Right lung (tissue), 10 donors: Measurements from ENCODE around the gene TBX20. TPM values are rescaled to one million over a fixed set of nuclear protein-coding genes. Genes with fewer than 3 reads are reported as not detected.

Experiments
- DNase-seq, 2 donors: peaks; one replicate each; pipeline ENCODE4 v3.0.0-alpha.2; 2013
- long read RNA-seq, 8 donors: transcript quantifications; one replicate each; lab custom pipeline, GENCODE V29; 2026
- polyA plus RNA-seq, 5 donors: library from polyadenylated mRNA; unstranded; fragments of 120-200 nt; gene quantifications; one replicate each; pipeline versions ENCODE4 v1.2.1 to v1.2.3, GENCODE V29; 2013; ENCODE audit warnings: inconsistent platforms in 1 of 5, low replicate concordance in 1 of 5; ENCODE audit not compliant: insufficient read length in 5 of 5, insufficient read depth in 1 of 5

TBX20 gene, protein sequence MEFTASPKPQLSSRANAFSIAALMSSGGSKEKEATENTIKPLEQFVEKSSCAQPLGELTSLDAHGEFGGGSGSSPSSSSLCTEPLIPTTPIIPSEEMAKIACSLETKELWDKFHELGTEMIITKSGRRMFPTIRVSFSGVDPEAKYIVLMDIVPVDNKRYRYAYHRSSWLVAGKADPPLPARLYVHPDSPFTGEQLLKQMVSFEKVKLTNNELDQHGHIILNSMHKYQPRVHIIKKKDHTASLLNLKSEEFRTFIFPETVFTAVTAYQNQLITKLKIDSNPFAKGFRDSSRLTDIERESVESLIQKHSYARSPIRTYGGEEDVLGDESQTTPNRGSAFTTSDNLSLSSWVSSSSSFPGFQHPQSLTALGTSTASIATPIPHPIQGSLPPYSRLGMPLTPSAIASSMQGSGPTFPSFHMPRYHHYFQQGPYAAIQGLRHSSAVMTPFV
- polyA plus RNA-seq: not detected
- long read RNA-seq, donor 1: 0 reads
- long read RNA-seq, donor 2: 0 reads
- long read RNA-seq, donor 3: 0 reads
- long read RNA-seq, donor 4, partial matches to known transcripts: 0 of 1 reads
- long read RNA-seq, donor 4, other reads (novel, unspliced or antisense): 0 of 1 reads
- long read RNA-seq, donor 5: 0 reads
- long read RNA-seq, donor 6: 0 reads
- long read RNA-seq, donor 7: 0 reads
- long read RNA-seq, donor 8: 0 reads

DNA sequence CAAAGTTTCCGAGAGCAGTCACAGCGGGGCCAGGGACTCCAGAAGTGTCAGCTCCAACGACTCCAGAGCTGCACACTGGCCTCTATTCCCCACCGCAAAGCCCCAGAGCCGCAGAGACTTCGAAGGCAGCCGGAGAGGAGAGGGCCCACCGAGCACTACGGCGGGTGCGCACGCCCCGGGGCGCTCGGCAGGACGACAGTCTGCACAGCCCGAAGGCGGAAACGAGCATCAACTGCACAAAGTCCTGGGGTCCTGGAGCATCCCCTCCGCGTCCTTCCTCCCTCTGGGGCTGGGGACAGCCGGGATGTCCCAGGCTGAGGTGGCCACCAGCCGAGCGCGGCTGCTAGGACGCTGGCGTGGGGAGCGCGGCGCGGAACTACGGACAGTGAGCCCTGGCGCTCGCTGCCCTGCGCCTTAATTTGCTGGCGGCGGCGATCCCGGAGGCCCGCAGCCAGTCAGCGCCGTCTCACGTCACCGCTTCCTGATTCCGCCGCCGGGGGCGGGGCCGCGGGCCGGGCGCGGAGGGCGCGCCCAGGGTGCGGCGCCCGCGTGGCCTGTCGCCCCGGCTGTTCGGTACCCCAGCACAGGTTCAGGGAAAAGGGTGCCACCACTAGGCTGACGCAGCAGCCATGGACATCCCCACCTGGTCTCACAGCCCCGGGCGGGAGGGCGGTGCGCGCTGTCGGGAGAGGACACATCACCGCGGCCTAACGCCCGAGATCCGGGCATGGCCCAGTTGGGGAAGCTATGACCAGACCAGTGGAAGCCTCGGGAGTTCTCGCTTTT lies at the start of gene TBX20:
TBX20 (minus strand) TSS at position 391 of the 786 bp plus-strand sequence. CDS start 480 bp downstream, outside the sequence.
- DNase-seq: peak in 1 of 2 donors; percentile 56

- DNase-seq: no peak
These were observed 35.5 kb upstream of the TBX20 start for GRCh38 chr7:35289376-35289775.

- DNase-seq: no peak
These were observed 33.1 kb upstream of the TBX20 start for GRCh38 chr7:35286986-35287385.

DNA sequence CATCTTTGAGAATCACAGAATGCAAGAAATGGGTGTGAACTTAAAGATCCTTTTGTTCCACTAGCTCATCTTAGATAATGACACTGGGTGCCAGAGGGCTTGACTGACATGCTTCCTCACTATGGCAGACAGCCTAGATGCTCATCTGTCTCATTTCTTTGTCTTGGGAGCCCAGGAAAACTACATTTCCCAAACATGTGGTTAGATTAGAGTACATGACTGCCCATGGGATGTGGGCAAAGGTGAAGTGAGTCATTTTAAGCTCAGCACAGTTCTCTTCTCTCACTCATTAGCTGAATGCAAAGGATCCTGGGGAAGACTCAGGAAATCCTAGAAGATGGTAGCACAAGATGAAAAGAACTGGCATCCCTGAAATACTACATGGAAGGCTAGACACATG lies 32.5 kb upstream of the TBX20 start:
- DNase-seq: no peak

GRCh38 chr7:35285799-35286198 lies 31.9 kb upstream of the TBX20 start:
- no peak for DNase-seq

DNA sequence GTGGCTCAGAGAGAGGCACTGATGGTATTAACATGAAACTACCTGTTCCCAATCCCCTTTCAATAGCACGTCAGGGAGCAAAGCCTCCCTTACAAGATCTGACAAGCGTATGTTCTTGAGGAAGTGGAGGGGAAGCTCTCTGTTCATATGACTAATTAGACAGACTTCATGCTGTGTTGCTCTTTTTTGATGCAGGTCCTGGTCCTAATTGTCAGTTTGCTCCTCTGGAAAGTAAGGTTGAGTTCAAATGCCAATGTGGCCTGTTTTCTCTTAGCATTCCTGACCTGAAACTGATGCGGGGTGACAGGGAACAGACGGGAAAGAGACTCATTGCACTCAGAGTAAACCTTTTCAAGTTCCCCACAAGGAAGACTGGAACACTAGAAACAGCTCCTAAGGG lies 27.0 kb upstream of the TBX20 start:
- DNase-seq: no peak

DNA sequence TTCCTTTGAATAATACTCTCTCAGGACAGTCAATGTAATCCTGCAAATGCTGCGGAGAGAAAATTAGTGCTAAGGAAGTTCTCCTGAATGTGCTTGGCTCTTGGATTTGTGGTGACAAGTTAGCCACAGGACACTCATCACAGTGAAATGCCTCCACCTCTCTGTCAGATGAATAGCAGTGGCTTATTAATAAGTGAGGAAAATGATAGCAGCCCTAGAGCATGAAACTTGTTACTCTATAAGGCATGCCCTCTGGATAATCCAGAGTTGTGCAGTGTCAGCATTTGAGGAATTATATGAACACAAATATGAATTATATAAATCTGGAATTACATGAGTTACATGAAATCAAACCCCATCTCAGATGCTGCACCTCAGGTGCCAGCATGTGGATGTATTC lies 23.5 kb upstream of the TBX20 start:
- DNase-seq: no peak

GRCh38 chr7:35272246-35272645 lies 18.3 kb upstream of the TBX20 start:
- DNase-seq: no peak

- no peak for DNase-seq
These were observed 15.1 kb upstream of the TBX20 start for GRCh38 chr7:35268953-35269352.

DNA sequence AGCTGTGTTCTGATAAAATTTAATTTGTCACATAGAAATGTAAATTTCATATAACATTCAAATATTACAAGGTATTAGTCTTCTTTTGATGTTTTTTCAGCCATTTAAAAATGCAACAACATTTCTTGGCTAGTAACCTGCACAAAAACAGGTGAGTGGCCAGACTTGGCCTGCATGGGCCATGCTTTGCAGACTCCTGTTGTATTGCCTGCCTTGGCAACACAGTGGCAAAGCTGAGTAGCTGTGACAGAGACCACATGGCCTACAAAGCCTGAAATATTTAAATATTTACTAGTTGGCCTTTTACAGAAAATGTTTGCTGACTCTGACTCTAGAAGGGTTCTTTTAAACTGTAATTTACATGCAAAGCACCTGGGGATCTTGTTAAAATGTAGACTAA lies 13.5 kb upstream of the TBX20 start:
- no peak for DNase-seq

DNA sequence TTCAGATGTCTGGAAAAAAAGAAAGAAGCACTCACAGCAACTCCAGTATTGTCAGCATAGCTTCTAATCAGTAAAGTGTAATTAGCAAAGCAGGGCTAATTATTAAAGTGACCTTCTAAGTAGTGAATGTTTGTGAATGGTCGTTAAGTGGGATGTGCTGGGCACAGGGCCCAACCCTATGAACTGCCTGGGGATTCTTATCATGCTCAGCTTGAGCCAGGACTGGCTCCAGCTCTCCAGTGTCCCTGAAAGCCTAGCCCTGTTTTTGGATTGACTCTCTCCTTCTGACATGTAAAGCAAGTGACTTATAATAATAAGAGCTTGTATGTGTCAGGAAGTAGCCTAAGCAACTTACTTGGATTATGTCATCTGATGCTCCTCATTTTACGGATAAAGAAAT lies 9.5 kb upstream of the TBX20 start:
- no peak for DNase-seq

- DNase-seq: no peak
These were observed 7.8 kb upstream of the TBX20 start for GRCh38 chr7:35261476-35262285.

GRCh38 chr7:35261041-35261440 lies 7.1 kb upstream of the TBX20 start:
- DNase-seq: no peak

DNA sequence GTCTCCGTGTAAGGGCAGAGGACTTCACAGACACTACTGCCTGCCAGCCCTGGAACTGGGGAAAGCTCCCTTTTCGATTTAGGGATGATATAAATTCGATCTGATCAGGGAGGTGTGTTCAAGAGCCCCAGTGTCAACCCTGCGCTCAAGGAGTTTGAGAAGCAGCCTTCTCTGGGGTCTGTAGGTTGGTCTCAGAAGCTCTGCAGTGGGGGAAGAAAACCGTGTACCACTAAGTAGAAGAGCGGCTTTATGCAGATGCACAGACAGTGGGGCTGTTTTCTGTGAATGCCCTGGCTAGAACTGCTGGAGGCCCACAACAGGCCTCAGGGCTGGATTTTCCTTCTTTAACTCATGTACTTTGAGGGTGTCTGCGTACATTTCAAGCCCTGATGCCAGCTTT lies 6.3 kb upstream of the TBX20 start:
- no peak for DNase-seq

GRCh38 chr7:35259523-35259908 lies 5.6 kb upstream of the TBX20 start:
- no peak for DNase-seq

GRCh38 chr7:35258868-35259522 lies 5.1 kb upstream of the TBX20 start:
- no peak for DNase-seq

- no peak for DNase-seq
These were observed 4.4 kb upstream of the TBX20 start for GRCh38 chr7:35258125-35258867.

- peak in 1 of 2 donors; percentile 49 for DNase-seq
These were observed 3.6 kb upstream of the TBX20 start for GRCh38 chr7:35257251-35258124.
